Measurements from ENCODE around the gene PARN. TPM values are rescaled to one million over a fixed set of nuclear protein-coding genes. Genes with fewer than 3 reads are reported as not detected.

PARN gene
- total and polyA plus RNA-seq, 2 of the 8 experiments (the other 6 are each of a cell fraction or from before 2014, with no cell fraction given), result 24.5 to 44.6 TPM

DNA sequence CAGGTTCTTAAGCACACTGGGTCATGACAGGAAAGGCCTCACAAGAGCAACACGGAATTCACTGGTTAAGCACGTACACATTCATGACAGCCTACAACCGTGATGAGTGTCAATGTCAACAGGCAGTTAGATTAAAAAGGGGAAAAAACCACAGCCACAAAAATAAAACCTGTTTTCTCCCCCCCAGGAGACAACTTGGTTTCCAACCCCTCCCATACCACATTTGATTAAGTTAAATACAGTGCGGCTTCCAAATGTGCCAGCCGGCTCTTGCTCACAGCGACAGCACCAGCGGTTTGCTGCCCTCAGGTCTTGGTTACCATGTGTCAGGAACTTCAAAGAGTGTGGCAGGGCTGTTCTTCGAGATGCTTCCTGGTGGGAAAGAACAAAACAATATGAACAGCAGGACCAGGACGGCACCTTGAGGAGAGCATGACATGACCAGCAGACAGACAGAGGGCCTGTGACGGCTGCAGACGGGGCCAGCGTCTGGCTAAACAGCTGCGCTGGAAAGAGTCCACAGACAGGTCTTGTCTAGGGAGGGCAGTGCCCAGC lies 193.6 kb downstream of the PARN start (continued):
- TF ChIP-seq, protein P1, sequence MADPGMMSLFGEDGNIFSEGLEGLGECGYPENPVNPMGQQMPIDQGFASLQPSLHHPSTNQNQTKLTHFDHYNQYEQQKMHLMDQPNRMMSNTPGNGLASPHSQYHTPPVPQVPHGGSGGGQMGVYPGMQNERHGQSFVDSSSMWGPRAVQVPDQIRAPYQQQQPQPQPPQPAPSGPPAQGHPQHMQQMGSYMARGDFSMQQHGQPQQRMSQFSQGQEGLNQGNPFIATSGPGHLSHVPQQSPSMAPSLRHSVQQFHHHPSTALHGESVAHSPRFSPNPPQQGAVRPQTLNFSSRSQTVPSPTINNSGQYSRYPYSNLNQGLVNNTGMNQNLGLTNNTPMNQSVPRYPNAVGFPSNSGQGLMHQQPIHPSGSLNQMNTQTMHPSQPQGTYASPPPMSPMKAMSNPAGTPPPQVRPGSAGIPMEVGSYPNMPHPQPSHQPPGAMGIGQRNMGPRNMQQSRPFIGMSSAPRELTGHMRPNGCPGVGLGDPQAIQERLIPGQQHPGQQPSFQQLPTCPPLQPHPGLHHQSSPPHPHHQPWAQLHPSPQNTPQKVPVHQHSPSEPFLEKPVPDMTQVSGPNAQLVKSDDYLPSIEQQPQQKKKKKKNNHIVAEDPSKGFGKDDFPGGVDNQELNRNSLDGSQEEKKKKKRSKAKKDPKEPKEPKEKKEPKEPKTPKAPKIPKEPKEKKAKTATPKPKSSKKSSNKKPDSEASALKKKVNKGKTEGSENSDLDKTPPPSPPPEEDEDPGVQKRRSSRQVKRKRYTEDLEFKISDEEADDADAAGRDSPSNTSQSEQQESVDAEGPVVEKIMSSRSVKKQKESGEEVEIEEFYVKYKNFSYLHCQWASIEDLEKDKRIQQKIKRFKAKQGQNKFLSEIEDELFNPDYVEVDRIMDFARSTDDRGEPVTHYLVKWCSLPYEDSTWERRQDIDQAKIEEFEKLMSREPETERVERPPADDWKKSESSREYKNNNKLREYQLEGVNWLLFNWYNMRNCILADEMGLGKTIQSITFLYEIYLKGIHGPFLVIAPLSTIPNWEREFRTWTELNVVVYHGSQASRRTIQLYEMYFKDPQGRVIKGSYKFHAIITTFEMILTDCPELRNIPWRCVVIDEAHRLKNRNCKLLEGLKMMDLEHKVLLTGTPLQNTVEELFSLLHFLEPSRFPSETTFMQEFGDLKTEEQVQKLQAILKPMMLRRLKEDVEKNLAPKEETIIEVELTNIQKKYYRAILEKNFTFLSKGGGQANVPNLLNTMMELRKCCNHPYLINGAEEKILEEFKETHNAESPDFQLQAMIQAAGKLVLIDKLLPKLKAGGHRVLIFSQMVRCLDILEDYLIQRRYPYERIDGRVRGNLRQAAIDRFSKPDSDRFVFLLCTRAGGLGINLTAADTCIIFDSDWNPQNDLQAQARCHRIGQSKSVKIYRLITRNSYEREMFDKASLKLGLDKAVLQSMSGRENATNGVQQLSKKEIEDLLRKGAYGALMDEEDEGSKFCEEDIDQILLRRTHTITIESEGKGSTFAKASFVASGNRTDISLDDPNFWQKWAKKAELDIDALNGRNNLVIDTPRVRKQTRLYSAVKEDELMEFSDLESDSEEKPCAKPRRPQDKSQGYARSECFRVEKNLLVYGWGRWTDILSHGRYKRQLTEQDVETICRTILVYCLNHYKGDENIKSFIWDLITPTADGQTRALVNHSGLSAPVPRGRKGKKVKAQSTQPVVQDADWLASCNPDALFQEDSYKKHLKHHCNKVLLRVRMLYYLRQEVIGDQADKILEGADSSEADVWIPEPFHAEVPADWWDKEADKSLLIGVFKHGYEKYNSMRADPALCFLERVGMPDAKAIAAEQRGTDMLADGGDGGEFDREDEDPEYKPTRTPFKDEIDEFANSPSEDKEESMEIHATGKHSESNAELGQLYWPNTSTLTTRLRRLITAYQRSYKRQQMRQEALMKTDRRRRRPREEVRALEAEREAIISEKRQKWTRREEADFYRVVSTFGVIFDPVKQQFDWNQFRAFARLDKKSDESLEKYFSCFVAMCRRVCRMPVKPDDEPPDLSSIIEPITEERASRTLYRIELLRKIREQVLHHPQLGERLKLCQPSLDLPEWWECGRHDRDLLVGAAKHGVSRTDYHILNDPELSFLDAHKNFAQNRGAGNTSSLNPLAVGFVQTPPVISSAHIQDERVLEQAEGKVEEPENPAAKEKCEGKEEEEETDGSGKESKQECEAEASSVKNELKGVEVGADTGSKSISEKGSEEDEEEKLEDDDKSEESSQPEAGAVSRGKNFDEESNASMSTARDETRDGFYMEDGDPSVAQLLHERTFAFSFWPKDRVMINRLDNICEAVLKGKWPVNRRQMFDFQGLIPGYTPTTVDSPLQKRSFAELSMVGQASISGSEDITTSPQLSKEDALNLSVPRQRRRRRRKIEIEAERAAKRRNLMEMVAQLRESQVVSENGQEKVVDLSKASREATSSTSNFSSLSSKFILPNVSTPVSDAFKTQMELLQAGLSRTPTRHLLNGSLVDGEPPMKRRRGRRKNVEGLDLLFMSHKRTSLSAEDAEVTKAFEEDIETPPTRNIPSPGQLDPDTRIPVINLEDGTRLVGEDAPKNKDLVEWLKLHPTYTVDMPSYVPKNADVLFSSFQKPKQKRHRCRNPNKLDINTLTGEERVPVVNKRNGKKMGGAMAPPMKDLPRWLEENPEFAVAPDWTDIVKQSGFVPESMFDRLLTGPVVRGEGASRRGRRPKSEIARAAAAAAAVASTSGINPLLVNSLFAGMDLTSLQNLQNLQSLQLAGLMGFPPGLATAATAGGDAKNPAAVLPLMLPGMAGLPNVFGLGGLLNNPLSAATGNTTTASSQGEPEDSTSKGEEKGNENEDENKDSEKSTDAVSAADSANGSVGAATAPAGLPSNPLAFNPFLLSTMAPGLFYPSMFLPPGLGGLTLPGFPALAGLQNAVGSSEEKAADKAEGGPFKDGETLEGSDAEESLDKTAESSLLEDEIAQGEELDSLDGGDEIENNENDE (IDR thresholded peaks at IDR 0.05; ENCODE audit: insufficient replicate concordance, low read length), result no peak
- TF ChIP-seq RNF2 (IDR thresholded peaks at IDR 0.05; ENCODE audit: borderline replicate concordance, low read depth, low read length, missing control alignments, poor library complexity, severe bottlenecking) (no peak), RBBP5 (IDR thresholded peaks at IDR 0.05; ENCODE audit: borderline replicate concordance, low read depth, low read length) (no peak), YY1 (IDR thresholded peaks at IDR 0.05; ENCODE audit: low read depth, low read length) (no peak), PHF8 (conservative IDR thresholded peaks at IDR 0.05; ENCODE audit: low read depth, low read length) (no peak), JUND (IDR thresholded peaks at IDR 0.05; ENCODE audit: low read length) (no peak)
- TF ChIP-seq, protein P2, sequence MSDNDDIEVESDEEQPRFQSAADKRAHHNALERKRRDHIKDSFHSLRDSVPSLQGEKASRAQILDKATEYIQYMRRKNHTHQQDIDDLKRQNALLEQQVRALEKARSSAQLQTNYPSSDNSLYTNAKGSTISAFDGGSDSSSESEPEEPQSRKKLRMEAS (IDR thresholded peaks at IDR 0.05), result no peak
- TF ChIP-seq, protein P3, sequence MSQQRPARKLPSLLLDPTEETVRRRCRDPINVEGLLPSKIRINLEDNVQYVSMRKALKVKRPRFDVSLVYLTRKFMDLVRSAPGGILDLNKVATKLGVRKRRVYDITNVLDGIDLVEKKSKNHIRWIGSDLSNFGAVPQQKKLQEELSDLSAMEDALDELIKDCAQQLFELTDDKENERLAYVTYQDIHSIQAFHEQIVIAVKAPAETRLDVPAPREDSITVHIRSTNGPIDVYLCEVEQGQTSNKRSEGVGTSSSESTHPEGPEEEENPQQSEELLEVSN (IDR thresholded peaks at IDR 0.05), result no peak
